HG03159 (cell line): ENCODE results near the gene SEMA6B.
"Not testable (repeated sequence)": the region's sequence is repeated elsewhere in the genome, so short reads cannot be mapped to it uniquely, and the experiment has no call there.

ENCODE experiments used
- ATAC-seq: cut with Tn5 transposase; IDR thresholded peaks from one replicate; pipeline ENCODE4 v1.9.1; 2021; ENCODE audit warnings: mild to moderate bottlenecking, moderate library complexity; ENCODE audit not compliant: unreplicated experiment

SEMA6B gene

DNA sequence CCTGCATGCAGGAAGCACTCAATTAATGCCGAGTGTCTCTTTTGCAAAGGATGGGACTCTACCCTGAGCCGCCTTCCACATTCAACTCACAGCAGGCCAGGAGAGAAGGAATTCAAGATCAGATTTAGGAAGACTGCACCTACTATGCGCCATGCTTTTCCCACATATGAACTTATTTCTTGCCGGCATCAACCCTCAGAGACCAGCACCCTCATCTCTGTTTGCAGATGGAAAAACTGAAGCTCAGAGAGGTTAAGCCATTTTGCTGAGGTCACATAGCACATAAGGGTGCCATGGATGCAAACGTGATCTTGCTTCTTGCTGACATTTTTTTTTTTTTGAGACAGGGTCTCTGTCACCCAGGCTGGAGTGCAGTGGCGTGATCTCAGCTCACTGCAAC is 14.2 kb upstream of the SEMA6B start:
- no peak for ATAC-seq

DNA sequence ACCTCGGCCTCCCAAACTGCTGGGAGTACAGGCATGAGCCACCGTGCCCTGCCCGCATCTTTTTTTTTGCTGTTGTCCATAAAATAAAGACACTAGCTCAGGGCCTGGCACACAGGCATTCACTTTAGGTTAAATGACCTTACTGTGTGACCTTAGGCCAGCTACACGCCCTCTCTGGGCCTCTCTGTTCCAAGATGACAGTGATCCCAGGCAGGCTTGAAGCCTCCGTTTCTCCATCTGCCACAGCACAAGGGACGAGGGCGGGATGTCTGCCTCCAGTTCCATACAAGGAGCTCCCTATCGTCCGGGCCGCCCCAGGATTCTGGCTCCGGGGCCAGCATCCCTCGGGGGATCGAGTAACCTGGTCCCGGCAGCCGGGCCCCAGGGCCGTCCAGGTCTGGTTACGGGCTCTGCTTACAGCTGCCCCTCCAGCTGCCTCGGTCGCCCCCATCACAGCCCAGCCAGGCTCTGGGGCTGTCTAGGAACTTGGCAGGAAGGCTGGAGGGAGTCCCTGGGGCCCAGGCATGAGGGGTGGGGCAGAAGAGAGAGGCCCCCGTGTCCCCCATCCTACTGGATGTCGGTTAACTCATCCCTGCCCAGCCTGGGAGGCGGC is 11.9 kb upstream of the SEMA6B start:
- ATAC-seq = no peak

DNA sequence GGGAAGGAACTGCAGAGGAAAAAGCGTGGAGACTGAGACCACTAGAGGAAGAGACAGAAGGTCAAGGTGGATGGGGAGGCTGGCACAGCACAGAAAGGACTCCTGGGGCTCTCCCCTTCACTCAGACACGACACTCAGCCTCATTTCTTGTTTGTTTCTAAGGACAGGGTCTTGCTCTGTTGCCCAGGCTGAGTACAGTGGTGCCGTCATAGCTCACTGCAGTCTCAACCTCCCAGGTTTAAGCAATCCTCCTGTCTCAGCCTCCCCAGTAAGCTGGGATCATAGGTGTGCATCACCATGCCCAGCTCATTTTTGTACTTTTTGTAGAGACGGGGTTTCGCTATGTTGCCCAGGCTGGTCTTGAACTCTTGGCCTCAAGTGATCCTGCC is 11.4 kb upstream of the SEMA6B start:
- ATAC-seq = no peak

DNA sequence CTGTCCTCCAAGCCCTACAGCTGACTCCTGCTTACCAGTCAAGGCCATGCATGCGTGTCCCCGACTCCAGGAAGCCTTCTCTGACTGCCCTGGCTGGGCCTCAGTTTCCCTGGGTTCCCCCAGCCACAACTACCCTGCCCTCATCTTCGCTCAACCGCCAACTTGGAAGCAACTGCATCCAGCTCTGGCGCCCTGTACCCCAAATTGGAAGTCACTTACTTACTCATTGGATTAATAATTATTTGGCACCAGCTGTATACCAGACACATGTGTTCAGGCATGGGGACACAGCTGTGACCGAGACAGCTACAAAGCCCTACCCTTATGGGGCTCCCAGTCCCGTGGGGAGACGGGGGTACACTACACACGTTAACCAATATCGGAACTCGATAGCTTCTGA is 10.9 kb upstream of the SEMA6B start:
- ATAC-seq = no peak

DNA sequence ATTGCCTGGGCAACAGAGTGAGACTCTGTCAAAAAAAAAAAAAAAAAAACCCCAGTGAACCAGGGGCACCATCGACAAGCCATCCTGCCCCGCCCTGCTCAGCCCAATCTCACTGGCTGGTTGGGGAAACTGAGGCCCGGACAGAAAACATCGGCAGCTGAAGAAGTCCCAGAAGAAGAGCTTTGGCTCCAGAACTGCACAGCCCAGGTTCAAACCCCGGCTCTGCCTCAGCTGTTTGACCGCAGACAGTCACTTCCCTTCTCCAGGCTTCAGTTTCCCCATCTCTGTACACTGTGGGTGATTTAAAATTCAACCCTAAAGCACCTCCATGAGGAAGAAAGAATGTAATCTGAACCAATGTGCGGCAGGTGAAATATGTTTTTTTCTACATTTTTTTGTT is 9.4 kb upstream of the SEMA6B start:
- no peak for ATAC-seq

DNA sequence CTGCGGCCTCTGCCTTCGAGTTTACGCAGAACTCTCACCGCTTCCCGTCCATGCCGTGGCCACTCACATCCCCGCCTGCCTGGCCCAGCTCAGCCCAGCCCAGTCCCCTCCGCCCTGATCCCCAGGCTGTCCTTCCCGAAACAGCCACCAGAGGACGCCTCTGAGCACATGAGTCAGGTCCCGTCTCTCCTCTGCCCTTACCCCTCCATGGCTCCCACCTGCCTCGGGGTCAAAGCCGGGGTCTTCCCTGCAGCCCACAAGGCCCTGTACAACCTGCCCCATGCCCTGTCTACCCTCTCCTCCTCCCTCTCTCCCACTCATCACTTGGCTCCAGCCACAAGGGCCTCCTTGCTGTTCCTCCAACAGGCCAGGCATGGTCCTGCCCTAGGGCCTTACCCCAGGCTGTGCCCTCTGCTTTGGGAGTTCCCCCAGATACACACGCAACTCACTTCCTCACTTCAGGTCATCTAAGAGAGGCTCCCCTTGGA is 8.1 kb upstream of the SEMA6B start:
- ATAC-seq = no peak

DNA sequence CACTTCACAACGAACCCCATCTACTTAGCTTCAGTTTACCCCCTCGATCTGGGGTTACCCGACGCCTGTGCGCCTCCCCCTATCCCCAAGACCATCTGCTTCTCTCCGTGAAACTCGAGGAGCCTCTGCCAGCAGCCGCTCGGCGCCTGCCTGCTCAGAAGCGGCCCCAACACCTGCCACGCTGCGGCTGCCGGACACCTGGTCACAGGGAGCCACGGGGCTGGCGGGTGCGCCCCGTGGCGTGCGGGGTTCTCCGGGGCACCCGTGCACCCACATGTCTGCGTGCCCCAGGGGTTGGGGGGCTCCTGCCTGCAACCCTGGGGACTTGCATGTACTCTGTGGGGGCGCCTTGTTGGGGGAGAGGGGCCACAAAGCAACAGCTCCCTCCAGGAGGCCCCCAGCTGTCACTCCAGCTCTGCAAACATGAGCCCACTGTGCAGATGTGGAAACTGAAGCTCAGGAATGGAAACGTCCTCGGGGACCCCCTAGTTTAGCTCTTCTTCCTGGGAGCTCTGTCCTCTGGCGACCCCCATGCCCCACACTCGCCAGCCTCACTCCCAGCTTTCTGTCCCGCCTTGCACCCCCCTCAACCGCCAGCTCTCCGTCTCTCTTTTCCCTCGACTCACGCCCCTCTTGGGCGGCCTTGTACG is 7.0 kb upstream of the SEMA6B start:
- ATAC-seq = no peak

DNA sequence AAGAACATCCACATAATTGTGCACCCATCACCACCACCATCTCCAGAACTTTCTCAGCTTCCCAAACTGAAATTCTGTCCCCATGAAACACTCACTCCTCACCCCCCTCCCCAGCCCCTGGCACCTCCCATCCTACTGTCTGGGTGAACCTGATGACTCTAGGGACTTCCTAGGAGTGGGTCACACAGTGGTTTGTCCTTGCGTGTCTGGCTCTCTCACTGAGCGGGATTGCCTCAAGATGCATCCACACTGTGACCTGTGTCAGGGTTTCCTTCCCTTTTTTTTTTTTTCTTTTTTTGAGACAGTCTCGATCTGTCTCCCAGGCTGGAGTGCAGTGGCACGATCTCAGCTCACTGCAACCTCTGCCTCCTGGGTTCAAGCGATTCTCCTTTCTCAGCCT is 4.1 kb upstream of the SEMA6B start:
- not testable (repeated sequence) for ATAC-seq

DNA sequence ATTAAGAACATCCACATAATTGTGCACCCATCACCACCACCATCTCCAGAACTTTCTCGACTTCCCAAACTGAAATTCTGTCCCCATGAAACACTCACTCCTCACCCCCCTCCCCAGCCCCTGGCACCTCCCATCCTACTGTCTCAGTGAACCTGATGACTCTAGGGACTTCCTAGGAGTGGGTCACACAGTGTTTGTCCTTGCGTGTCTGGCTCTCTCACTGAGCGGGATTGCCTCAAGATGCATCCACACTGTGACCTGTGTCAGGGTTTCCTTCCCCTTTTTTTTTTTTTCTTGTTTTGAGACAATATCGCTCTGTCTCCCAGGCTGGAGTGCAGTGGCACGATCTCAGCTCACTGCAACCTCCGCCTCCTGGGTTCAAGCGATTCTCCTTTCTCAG is 2.6 kb upstream of the SEMA6B start:
- ATAC-seq = not testable (repeated sequence)

DNA sequence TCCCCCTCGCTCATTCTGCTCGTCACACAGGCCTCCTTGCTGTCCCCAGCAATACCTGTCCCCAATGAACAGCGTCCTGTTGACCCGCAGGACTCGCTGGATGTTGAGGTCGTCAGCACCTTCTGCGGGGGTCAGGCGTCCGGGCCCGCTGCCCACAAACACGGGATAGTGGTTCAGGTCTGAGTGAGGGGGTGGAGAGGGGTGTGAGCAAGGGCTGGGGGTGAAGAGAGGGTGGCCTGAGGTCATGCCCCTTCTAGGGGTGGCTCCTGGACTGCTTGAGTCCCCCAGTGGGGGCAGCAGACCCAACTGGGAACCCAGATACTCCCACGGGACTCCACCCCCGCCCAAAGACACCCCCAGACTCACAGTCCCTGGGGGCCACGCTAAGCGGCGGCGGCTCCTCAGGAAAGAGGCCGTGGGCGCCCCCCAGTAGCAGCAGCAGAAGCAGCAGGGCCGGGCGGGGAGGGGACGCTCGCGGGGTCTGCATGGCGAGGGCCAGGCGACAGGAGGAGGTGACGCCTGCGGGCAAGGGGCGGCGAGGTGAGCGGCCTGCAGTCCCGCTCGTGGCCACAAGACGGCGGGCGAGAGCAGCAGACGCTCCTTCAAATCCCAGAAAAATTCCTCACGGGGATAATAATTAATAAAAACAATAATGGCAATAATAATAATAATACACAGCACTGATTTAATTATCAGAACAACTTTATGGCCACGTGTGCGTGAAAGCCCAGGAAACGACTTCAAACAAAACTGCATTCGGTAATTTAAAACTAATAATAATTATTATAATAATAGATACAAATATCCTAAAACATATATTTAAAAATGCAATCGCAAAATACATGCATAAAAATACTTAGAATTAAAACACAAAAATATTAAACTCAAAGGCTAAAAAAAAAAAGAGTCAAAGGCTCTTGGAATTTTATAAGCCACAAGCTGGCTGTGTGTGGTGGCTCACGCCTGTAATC is 1.2 kb downstream of the SEMA6B start:
- no peak for ATAC-seq

DNA sequence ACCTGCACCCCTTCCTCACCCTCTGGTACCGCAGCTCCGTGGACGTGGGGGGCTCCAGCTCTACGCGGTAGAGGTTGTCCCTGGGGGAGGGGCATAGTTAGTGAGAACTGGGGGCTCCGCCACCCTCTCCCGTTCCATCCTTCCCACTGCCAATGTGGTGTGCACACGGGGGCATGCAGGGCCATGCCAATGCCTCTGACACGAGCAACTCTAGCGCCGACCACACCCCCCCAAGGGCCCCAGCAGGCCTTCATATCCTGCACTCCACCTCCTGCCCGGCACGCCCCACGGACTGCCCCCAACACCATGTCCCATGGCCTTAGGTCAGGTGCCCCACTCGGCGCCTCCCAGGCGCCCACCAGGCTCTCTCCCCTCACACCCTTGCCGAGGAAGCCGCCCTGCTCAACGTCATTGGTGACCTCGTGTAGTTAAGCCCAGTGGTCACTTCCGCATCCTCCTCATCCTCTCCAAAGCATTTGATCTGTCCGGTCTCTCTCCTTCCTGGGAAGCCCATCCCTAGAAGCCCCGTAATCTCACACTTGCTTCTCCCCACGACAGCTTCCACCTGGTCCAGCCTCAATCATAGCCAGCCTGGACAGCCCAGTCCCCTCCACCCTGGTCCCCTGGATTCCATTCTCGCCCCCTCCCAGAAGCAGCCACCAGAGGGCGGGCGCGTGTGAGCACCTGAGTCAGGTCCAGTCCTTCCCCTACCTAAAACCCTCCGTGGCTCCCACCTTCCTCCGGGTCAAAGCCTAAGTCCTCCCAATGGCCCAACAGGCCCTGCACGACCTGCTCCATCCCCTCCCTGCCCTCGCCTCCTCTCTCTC is 2.1 kb downstream of the SEMA6B start:
- no peak for ATAC-seq

DNA sequence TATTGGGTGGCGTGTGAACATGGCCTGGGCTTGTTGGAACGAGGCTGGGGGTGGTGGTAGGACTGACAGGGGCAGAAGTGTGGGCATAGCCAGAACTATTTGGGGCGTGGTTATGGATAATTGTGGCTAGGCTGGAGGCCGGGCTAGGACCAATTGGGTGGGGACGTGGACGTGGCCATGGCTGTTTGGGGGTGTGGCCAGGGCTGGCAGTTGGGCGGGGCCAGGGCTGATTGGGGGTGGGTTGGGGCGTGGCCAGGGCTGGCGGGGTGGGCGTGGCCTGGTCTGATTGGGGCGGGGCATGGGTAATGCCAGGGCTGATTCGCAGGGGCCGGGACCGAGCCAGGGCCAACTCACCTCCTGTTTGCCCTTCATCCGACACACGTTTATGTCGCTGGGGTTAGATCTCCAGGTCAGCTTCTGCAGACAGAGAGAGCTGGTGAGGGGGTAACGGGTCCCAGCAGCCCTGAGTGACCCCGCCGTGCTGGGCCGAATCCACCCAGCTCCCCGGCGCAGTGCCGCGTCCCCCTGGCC is 2.8 kb downstream of the SEMA6B start:
- no peak for ATAC-seq

DNA sequence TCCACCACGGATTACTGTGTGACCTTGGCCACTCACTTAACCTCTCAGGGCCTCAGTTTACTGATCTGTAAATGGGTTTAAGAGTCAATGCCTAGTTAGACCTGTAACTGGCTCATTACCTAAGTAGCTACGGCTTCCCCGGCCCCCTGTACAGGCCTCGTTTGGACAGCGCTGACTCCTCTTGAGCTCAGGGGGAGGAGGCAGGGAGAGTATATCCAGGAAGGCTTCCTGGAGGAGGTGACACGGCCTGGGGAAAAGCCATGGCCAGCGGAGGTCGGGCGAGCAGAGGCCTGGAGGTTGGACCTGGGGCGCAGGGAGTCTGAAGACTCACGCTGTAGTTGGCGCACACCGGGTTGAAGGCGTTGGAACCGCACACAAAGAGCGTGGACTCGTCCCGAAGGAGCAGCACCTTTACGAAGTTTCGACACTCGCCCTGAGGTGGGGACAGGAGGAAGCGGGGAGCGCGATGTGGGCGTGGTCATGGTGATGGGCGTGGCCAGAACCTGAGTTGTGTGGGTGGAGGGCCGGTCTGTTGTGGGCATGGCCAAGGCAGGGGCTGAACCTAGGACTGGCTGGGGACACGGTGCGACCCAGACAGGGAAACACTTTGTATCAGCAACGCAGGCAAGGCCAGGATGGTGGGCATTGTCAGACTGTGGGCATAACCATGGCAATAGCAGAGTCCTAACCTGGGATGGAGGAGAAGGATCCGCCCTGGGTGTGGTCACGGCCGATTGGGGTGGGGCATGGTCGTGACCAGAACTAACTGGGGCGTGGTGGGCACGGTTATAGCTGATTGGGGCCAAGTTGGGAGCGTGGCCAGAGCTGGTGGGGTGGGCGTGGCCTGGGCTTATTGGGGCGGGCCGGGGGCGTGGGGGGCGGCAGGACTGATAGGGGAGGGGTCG is 3.6 kb downstream of the SEMA6B start:
- ATAC-seq = no peak

DNA sequence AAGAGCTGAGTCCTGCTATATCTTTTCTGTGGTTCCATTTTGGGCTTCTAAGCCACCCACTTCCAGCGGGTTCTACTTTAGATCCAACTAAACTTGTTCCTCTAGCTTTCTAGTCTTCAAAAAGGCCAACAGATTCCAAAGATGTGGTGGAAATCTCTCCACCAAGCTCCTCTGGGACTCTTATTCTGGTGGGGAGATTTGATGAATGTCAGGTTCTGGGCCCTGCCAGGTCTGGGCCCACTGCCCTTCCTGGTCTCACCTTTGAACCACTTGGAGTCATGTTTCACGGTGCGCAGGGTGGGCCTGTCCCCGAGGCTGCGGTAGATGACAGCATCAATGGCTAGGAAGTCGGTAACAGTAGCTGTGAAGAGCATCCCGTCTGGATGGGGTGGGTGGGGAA is 4.8 kb downstream of the SEMA6B start:
- no peak for ATAC-seq

DNA sequence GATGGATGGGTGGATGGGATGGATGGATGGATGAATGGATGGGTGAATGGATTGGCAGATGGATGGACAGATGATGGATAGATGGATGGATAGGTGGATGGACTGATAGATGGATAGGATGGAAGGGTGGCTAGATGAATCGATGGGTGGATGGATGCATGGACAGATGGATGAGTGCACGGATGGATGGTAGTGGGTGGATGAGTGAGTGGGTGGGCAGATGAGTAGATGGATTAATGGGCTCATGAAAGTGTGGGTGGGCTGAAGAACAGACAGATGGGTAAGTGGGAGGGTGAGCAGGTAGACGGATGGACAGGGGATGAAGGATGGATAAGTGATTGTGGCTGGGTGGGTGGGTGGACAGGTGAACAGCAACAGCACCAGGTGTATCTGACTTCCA is 5.7 kb downstream of the SEMA6B start:
- ATAC-seq = no peak

DNA sequence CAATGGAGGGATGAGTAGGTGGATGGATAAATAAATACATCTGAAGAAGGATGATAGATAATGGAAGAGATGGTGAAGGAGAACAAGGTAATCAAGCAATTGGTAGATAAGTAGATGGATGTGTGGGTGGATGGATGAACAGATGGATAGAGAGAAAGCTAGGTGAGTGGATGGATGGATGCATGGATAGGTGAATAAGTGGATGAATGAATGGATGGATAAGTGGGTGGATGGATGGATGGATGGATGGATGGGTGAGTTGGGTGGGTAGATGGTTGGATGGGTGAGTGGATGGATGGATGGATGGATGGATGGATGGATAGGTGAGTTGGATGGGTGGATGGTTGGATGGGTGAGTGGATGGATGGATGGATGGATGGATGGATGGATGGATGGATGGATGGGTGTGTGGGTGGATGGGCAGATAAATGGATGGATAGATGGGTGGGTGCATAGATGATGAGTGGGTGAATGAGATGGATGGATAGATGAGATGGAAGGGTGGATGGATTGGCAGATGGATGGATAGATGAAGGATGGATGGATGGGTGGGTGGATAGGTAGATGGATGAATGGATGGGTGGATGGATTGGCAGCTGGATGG is 6.3 kb downstream of the SEMA6B start:
- no peak for ATAC-seq

DNA sequence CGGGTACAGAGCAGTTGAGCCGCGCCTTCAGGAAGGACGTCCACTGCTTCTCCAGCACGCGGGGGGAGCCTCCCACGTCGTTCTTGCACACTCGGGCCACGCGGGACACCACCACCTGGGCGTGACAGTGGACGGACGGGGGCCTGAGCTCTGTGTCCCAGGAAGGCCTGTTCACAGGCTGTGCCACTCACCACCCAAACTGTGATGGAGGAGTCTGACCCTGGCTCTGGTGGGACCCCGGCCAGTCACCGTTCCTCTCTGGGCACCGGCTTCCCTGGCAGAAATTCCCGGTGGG is 7.0 kb downstream of the SEMA6B start:
- ATAC-seq = no peak

DNA sequence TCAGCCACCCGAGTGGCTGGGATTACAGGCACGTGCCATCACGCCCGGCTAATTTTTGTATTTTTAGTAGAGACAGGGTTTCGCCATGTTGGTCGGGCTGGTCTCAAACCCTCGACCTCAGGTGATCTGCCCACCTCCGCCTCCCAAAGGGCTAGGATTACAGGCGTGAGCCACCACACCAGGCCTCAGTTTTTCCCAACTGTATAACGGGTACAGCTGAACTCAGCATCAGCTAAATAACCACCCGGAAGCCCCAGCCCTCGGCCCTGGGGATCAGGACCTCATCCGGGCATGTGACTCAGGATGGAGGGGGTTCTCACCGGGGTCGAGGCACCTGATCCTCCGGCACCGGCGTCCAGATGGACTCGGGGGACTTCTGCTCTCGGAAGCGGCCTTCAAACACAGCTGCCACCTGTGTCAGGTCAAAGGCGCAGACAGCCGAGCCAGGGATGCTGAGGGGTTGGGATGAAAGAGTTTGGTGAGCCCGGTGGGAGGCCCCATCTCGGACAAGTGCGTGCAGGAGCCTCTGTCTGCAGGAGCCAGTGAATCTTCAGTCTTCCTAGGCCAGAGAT is 8.9 kb downstream of the SEMA6B start:
- no peak for ATAC-seq

DNA sequence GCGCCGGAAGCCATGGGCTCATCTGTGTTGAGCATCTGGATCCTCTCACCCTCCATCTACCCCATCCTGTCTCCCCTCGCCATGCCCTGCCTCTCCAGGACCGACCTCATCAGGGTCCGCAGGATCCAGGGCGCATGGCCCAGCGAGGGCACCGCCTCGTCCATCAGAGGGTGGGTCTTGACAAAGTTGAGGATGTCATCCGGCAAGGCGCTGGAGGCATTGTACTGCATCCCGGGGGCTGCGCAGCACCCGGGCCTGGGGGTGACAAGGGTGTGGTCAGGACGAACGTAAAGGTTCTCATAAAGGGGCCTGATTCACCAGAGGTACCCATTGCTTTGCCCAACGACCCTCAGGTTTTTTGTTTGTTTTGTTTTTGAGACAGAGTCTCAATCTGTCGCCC is 9.5 kb downstream of the SEMA6B start:
- ATAC-seq = no peak
